ENCODE measurements around the gene TCHH.
"Not testable (repeated sequence)": the region's sequence is repeated elsewhere in the genome, so short reads cannot be mapped to it uniquely, and the experiment has no call there.

Gene TCHH

GRCh38 chr1:152112101-152112884 lies 3.0 kb downstream of the TCHH start:
- DNase-seq: no peak

- DNase-seq: no peak
These were observed 3.7 kb downstream of the TCHH start for GRCh38 chr1:152111515-152111968.

GRCh38 chr1:152110860-152111514 lies 4.3 kb downstream of the TCHH start:
- DNase-seq: no peak

- DNase-seq: no peak
These were observed 4.8 kb downstream of the TCHH start for GRCh38 chr1:152110365-152110859.

- DNase-seq: no peak
These were observed 5.3 kb downstream of the TCHH start for GRCh38 chr1:152109998-152110294.

- DNase-seq: no peak
These were observed 5.8 kb downstream of the TCHH start for GRCh38 chr1:152109231-152109997.

GRCh38 chr1:152108882-152109222 lies 6.4 kb downstream of the TCHH start:
- no peak for DNase-seq

GRCh38 chr1:152107984-152108881 lies 7.0 kb downstream of the TCHH start:
- no peak for DNase-seq

GRCh38 chr1:152107031-152107983 lies 7.9 kb downstream of the TCHH start:
- DNase-seq: no peak

GRCh38 chr1:152104854-152105253 lies 10.4 kb downstream of the TCHH start:
- no peak for DNase-seq

- DNase-seq: no peak
These were observed 18.3 kb downstream of the TCHH start for GRCh38 chr1:152096931-152097330.

- no peak for DNase-seq
These were observed 26.1 kb downstream of the TCHH start, which contains the start of gene TCHHL1 for GRCh38 chr1:152089014-152089674. Gene TCHHL1 (minus strand): TSS chr1:152089064. CDS start chr1:152088143, 921 bp downstream.

- no peak for DNase-seq
These were observed 28.5 kb downstream of the TCHH start for GRCh38 chr1:152086760-152087159.

- DNase-seq: no peak
These were observed 30.4 kb downstream of the TCHH start for GRCh38 chr1:152084853-152085252.

- not testable (repeated sequence) for DNase-seq
These were observed 34.2 kb downstream of the TCHH start for GRCh38 chr1:152081026-152081425.

- DNase-seq: not testable (repeated sequence)
These were observed 34.8 kb downstream of the TCHH start for GRCh38 chr1:152080494-152080893.

- DNase-seq: no peak
These were observed 36.3 kb downstream of the TCHH start for GRCh38 chr1:152078831-152079441.

GRCh38 chr1:152072311-152072710 lies 42.9 kb downstream of the TCHH start:
- no peak for DNase-seq

GRCh38 chr1:152071123-152071522 lies 44.1 kb downstream of the TCHH start:
- no peak for DNase-seq

- DNase-seq: no peak
These were observed 47.3 kb downstream of the TCHH start for GRCh38 chr1:152067929-152068328.
